ENCODE measurements around the gene ZNF780A.

GRCh38 chr19:40129425-40129824, 38.7 kb upstream of the ZNF780A start:
- TF ChIP-seq CTCF (IDR thresholded peaks at IDR 0.05) = no peak
- no peak for TF ChIP-seq POLR2A (IDR thresholded peaks at IDR 0.05)
